Inflammatory macrophage (primary cell): ENCODE results near the gene FNDC1.

Experiments used
- DNase-seq, 2 donors: peaks; one replicate each; pipeline ENCODE4 v3.0.0-alpha.2; 2020 to 2022

FNDC1 gene

GRCh38 chr6:159161839-159162238 lies 7.4 kb upstream of the FNDC1 start:
- no peak for DNase-seq

DNA sequence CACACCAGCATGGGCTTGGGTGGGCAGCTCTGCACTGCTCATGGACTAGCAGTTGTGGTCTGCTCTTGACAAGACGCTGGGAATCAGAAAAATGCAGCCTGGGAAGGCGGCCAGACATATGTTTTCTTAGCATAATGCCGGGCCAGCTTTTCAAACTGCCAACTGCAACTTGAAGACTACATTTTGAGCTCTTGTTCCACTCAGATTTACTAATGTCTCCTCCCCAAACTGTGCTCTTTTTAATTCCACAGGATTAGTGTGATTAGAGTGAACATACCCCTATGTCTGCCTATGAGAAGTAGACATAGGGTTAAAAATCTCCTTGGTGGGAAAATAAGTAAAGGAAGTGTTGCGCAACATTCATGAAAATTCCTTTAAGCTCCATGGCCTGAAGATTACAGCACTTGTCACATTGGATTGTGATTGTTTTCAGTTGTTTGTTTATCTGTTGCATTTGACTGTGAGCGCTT lies 5.3 kb upstream of the FNDC1 start:
- DNase-seq = no peak

DNA sequence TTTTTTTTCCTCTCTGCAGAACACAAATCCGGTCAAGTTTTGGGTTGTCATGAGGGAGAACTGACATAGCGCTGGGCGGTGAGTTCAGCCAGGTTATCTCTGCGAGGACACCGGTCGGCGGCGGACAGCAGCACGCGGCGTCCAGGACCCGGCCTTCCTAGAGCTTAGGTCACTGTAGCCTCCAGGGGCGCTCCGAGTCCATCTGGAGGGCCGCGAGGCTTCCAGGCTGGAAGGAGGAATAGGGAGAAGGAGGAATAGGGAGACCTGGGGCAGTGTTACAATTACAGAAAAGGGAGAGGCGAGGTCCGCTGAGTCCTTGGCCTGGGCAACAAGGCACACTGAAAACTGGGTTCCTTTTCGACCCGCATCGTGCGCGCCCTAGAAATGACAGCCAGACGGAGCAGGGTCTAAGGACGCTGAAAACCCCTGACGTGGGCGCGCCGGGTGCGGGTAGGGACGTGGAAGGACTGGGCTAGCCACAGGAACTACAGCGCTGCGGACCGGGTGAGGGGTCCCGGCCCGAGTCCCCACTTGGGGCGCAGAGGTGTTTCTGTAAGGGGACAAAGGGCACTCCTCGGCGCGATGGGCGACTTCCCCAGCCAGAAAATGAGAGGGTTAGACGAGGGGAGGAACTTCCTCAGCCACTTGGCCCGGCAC lies 536 bp upstream of the FNDC1 start:
- DNase-seq = peak in 1 of 2 donors; percentile 3

DNA sequence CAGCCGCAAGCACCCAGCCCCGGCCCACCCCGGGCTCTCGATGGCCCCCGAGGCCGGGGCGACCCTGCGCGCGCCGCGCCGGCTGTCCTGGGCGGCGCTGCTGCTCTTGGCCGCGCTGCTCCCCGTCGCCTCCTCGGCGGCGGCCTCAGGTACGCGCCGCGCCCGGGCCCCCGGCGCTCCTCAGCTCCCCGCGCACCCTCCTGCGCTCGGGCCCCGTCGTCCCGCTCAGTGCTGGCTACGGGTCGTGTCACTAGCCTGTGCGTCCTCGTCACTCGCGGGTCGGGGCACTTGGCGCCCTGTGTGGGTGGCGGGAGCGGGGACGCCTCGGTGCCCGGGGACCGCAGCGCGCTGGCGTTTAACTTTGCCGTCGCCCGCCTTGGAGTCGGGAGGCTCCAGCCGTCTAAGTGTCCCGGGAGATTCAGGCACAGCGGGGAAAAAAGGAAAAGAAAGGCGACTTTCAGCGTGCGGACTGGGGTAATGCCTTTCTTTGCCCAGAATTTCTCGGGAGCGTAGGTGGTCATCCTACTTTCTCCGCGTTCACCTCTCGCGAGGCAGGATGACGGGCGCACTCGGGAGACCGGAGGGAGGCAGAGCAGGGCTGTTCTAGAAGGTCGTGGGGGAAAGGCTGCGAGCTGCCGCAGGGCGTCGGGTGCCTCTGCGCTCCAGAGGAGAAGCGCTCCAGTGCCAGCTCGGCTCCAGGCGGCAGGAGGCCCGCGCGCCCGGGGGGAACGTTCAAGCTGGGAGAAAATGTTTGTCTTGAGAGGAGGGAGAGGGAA lies 545 bp downstream of the FNDC1 start:
- DNase-seq = peak in 1 of 2 donors; percentile 8

- no peak for DNase-seq
Observed at GRCh38 chr6:159170333-159170672, 1.1 kb downstream of the FNDC1 start.

DNA sequence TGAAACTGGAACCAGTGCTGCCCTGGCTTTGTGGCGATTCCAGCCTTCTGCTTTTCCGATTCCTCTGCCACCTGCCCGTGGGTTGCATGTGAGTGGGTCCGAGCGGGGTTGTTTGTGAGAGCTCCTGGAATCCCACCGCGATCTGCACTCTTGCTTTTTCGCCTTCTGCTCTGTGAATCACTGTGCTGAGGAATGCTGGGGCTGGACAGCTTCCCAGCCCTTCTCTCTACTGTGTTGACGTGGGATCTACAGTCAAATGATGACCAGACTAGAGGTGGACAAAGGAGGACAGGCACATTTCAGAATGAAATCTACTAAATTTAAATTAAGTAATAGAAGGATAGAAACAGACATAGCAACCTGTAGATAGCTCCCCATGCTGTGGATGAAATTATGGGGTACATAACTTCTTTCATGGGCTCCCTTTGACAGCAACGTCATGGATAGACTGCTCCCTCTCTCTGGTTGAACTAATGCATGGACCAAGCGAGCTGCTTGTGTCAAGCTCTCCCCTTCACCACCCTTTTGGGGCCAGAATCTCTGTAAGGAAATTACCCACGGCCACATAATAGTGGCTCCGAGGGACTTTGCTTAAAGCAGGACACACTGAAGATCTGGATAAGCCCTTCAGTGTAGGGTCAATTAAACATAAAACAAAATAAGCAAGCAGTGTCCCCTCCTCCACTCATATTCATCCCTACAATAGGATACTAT lies 2.0 kb downstream of the FNDC1 start:
- no peak for DNase-seq

DNA sequence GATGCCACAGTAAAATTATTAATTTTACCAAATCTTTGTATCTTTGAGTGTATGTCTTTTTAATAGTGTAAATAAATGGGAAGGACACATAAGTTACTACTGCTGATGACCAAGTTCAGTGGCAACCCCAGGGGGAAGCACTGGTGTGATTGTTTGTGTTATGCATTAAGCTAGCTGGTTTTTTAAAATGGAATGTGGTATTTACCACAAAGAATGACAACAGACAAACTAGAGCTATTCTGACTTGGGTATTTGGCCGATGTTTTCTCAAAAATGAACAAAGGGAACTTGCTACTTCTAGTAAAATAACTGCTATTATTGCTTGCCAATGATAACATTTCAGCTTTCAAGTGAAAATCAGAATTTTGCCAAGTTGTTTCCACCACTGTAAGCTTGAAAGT lies 2.9 kb downstream of the FNDC1 start:
- no peak for DNase-seq

- peak; percentile 68 to 79 for DNase-seq
Observed at GRCh38 chr6:159174263-159174969, 5.2 kb downstream of the FNDC1 start.

- no peak for DNase-seq
Observed at GRCh38 chr6:159176913-159177312, 7.7 kb downstream of the FNDC1 start.

DNA sequence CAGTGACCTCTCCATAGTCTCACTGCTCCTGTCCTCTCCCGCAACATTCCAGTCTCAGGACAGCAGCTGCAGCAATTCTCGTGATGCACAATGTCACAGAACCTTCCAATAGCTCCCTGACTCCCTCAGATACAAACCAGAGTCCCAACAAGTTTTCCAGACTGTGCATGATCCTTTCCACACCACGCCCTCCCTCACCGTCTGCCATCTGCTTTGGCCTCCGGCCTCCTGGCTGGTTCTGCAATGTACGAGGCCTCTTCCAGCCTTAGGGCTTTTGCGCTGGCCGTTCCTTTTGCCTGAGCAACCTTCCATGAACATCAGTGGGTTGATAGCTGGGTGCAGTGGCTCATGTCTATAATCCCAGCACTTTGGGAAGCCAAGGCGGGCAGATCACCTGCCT lies 9.6 kb downstream of the FNDC1 start:
- DNase-seq = no peak

DNA sequence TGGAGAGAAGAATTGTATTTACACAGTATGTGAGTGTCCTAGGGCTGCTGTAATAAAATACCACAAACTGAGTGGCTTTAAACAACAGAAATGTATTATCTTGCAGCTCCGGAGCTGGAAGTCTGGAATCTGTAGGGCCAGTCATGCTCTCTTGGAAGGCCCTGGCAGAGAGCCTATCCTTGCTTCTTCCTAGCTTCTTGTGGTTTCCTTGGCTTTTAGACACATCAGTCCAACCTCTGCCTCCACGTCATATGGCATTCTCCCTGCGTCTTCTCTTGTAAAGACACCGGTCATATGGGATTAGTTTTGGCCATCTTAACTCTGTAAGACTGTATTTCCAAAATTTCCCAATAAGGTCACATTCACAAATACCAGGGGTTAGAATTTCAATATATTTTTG lies 10.8 kb downstream of the FNDC1 start:
- DNase-seq = no peak

DNA sequence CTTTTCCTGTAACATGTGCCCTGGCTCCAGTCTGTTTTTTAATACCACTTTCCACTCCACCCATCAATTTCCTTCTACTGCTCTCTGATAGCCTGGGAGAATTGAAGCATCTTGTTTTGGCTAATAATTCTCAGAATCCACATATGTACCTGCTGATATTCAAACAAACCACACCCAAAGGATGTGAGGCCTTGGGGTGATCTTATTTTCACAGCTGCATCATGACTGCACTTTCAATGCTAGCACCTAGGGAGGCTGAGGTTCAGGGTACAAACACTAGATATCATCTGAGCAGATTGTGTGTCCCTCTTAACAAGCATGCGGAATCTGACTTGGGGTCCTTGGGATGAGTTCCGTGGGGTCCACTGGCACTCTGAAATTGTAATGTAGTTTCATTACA lies 12.7 kb downstream of the FNDC1 start:
- DNase-seq = no peak

DNA sequence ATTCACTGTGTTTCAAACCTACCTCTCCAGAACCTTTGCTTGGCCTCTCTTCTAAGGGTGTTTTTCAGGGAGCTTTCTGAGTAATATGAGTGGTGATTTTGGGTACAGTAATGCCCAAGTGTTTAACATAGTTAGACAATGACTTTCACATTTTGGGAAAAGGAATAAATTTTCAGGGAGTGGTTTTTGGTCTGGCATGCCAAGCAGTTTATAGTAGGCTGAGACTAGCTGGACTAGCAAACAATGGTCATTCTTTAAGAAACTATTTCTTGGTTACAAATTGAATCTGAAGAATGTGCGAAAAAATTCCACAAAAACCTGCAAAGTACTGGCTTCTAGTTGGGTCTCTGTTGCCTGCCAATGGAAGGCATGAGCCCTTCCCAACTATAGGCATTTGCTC lies 15.4 kb downstream of the FNDC1 start:
- no peak for DNase-seq

- DNase-seq = no peak
Observed at GRCh38 chr6:159190460-159190859, 21.3 kb downstream of the FNDC1 start.

DNA sequence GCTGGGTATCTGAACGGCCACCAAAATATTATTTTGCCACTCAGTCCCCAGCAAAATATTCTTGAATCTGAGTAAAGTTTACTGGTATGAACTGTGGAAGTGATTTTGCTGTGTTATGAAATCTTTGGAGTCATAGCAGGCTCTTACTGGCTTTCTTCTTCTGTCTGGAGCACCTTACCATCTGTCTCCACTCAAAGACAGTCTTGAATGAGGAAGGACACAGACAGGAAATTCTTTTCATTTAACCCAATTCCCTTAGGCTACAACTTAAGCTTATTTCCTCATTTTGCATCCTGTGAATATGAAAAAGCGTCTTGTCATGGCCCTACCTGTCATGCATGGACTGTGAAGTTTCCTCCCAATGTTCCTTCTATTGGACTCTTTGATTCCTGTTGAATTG lies 24.7 kb downstream of the FNDC1 start:
- DNase-seq = no peak

GRCh38 chr6:159194421-159194820 lies 25.2 kb downstream of the FNDC1 start:
- no peak for DNase-seq

DNA sequence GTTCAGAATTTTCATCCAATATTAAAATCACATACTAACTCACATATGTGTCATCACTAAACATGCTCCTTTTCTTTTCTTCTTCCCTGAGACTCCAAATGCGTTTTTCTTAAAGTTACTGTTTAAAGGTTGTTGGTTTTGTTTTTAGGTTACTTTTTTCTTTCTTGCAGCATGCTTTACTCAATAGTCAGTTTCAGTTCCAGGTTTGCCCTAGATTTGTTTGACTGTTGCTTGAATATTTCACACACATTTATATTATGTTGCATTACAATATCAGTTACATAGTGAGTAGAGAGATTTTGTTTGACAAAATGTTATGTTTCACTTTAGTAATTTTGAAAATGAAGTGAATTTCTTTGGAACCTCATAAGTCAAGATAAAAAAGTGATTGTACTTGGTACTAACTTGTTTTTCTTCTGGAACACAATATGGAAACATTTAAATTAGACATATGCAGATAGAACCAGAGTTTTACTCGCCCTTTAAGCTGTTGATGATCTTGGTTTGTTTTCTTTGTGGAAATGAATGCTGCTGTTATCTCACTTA lies 27.3 kb downstream of the FNDC1 start:
- peak; percentile 5 to 38 for DNase-seq

DNA sequence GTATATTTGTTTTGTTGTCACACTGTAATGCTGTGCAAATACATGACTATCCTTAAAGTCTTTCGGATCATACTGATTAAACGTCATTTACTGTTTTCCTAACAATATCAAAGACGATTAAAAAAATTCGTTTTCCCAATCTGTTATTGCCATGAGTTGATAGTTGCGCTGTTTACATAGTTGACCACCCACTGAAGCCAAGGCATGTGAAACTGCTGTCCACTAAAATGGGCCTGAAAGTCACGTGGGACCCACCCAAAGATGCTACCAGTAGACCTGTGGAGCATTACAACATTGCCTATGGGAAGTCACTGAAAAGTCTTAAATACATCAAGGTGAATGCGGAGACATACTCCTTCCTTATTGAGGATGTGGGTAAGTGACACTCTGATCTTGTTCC lies 28.1 kb downstream of the FNDC1 start:
- no peak for DNase-seq

DNA sequence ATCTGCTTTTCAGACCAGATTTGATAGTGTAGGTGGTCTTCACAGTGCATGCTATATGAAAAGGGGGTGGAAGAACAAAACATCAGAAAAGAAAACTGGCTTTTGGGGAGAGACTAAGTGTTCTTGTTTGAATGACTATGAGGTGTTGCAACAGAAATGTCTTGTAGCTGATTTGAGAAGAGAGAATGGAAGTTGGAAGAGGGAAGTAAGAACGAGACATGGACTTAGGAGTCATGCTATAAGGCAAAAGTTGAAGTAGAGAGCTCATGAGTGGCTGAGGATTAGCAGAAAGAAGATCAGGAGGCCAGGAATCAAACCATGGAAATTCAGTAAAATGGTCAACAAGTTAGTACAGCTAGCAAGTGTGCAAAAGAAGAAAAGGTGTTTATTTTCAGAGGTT lies 32.1 kb downstream of the FNDC1 start:
- peak; percentile 41 to 61 for DNase-seq

DNA sequence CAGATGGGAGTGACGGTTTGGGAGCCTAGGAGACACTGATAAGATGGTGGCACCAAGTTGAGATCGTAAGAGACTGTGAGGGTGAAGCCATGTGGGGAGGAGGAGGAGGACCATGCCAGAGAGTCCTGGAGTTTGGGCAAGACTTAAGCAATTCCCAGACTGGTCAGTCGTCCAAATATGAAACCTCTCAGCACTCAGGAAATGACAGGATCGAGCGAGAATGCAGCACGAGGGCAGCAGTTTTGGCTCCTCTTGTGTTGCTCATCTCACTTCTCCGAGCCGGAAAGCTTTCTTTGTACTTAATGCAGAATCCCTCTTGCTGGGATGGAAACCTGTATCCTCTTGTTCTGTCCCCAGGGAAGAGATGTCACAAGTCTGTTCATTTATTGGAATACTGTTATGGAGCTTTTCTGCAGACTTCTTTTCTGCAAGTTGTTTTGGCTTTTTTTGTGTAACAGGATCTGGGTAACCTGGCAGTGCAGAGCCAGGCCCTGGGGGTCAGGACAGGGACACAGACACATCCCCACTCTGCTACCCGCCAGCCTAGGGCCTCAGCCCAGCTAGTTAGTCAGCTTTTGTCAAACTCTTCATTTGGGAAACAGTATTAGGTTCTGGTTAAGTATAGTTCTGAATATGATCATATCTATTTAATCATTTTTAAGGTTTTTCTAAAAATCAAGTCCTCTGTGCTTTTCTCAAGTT lies 34.3 kb downstream of the FNDC1 start:
- no peak for DNase-seq

DNA sequence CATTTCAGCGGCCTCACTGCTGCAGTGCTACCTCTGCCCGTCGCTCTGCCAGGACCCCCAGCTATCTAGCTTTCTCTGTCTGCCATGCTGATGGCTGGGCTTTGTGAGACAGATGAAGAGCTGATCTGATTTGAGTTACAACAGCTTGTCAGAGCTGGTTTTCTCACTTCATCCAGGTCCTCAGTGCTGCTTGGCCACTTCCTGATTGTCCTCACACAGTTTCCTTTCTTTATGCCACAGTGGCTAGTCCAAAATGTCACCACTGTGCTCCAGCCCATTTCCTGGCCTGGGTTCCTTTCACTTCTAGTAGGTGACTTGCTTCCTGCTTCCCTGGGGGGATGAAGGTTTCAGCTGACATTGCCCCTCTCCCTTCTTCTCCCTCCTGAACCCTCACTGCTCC lies 35.4 kb downstream of the FNDC1 start:
- no peak for DNase-seq

GRCh38 chr6:159212028-159212427 lies 42.8 kb downstream of the FNDC1 start:
- DNase-seq = no peak
